ENCODE measurements around the gene PAX2.

- TF ChIP-seq EZH2 (IDR thresholded peaks at IDR 0.05; ENCODE audit: insufficient read depth, low read length) (peak; percentile 85), CTCF (IDR thresholded peaks at IDR 0.05; ENCODE audit: insufficient read depth, low read depth, low read length) (no peak)
Measured at GRCh38 chr10:100715445-100716385, 29.7 kb upstream of the PAX2 start.

All from astrocyte (in vitro differentiated cells and primary cell).